ENCODE measurements around the gene VPS9D1.
"Not testable (repeated sequence)": the region's sequence is repeated elsewhere in the genome, so short reads cannot be mapped to it uniquely, and the experiment has no call there.

VPS9D1 gene

DNA sequence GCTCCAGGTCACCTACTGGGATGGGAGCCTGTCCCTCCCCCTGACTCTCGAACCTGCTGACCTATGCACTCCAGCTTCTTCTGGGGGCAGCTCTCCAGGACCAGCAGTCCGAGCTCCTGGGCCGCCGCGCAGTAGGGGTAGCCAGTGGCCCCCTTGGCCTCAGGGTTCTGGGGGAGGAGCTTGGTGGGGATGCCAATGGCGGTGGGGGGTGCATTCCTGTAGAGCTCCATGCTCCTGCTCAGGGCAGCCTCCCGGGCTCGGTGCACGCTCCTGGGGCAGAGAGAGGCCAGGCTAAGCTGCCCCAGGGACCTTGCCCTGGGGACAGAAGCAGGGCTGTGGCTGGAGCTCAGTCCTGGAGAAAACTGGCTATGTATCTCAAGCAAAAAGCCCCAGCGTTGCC is 11.5 kb downstream of the VPS9D1 start:
- DNase-seq = no peak

DNA sequence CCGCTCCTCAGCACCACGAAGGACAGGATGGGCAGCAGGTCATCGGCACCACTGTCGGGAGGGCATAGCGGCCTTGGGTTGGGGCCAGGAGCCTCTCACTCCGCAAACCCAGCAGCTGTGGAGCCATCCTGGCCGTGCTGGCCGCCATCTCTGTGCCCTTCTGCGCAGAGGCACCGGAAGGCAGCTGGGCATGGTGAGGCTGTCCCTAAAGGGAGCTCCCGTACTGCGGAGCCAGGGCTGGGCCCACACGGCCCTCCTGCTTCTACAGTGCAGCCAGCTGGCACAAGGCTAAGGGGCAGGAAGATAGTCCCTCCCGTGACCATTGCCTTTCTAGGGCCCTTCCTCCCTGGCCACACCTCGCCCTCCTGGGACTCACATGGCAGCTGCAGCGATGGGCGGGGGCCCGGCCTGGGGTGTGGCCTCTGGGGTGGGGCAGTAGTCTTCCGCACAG is 12.2 kb downstream of the VPS9D1 start:
- DNase-seq = no peak

DNA sequence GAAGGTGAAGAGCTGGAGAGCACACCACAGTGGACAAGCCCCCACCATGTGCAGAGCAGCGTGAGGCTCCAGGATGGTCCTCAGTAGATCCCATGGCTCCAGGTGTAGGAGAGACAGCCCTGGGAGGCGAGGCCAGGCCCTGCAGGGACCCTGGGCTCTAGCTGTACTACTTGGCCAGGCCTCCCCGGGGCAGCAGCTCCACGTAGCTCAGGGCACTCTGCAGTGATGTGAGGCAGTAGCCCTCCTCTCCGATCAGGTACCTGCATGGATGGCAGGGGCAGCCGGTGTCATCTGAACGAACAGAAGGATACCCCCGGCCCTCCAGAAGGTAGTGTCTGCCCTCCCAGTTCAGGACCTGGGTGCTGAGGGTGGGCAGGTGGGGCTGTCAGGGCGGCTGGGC is 13.0 kb downstream of the VPS9D1 start:
- DNase-seq = no peak

DNA sequence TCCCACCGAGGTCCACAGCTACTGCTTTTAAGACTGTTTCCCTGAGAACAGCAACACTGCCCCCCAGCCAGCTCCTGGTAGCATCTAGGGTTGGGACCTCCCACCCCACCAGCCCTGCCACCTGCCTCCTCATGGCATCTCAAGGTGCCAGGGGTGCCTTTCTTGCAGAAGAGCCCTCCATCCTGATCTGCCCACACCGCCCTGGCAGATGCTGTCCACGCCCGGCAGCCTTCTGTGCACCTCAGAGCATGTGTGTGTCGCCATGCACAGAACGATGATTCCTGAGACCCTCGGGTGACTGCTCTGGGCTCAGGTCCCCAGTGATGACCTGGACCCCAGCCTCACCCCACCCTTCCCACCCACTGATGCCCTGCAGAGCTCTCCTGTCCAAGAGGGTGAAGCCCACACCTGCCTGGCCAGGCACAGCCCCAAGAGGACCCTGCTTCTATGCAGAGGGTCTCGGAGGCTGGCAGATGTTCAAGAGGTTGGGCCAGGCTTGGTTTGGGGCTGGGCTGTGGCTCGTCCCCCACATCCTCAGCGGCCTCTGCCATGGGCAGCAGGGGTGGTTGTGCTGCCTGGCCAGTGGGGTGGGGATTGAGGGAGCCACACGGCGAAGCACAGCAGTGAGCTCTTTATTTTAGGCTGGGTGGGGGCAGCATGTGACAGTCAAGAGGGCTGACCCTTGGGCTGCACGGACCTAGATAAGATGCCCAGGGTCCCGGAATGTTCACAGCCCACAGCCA is 14.0 kb downstream of the VPS9D1 start:
- no peak for DNase-seq

DNA sequence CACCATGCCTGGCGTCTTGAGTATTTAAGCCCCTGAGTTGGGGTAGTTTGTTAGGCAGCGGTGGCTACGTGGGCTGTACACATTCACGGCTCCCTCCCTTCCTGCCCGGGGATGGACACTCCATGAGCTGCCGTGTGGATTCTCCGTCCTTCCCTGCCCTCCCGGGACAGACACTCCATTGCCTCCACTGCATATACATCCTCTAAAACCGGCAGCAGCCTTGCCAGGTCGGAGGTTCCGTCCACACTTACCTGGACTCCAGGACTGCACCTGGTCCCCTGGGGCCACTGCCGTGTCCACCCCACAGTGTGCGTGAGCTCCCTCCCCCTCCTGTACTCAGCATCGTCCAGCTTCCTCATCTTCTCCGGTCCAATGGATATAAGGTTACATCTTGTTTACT is 15.7 kb downstream of the VPS9D1 start:
- DNase-seq = no peak

DNA sequence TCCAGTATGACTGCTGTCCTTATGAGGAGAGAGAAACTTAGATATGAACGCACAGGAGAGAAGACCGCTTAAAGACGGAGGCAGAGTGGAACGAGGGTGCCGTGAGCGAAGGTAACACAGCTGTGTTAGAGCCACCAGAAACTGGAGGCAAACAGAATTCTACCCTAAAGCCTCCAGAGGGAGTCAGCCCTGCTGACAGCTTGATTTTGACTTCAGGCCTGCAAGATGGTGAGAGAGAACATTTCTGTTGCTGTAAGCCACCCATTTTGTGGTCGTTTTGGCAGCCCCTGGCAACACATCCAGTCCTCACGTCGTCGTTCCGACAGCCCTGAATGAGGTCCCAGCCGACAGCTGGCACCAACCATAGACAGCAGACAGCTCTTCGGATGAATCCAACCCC is 16.4 kb downstream of the VPS9D1 start:
- DNase-seq = no peak

DNA sequence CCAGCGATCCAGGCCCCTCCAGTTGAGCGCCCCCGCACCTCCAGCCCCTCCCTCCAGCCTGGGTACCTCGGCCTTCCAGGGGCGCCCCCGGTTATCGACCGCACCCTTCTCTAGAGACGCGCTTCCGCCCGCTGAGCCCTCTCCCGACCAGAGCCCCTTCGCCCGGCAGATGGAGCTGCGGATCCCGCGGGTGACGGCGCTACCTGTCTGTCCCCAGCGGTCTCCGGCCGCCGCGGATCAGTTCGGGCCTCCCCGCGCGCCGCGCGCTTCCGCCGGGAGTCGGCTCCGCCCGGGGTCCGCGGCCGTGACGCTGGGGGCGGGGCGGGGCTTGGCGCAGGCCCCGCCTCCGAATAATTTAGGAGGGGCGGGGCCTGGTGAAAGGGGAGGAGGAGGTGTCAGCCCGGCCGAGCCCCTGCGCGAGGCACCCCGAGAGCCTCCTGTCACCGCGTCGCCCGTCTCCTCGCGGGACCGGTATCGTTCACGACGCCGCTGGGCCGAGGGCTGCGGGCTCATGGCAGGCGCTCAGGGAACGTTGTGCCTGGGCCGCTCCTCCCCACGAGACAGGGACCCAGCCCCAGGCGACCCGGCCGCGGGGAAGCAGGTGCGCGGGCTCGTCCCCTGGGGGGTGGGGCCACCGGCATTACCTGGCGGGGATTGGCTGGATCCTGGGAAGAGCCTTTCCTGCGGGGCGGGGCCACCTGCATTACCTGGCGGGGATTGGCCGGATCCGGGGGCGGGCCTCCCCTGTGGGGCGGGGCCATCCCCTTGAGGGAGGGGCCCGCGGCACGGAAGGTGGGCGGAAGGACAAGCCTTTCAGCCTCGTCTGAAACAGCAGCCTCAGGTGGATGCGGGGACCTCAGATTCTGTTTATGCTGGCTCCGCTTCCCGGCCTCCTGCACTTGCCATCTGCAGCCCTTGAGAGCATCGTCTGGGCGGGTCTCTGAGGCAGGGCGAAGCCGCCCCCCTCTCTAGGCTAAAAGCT is 19.0 kb downstream of the VPS9D1 start, which contains the start of gene SPATA2L:
SPATA2L (minus strand) TSS at position 281 of the 982 bp plus-strand sequence. CDS start 473 bp downstream, outside the sequence.
- DNase-seq = peak; percentile 98

DNA sequence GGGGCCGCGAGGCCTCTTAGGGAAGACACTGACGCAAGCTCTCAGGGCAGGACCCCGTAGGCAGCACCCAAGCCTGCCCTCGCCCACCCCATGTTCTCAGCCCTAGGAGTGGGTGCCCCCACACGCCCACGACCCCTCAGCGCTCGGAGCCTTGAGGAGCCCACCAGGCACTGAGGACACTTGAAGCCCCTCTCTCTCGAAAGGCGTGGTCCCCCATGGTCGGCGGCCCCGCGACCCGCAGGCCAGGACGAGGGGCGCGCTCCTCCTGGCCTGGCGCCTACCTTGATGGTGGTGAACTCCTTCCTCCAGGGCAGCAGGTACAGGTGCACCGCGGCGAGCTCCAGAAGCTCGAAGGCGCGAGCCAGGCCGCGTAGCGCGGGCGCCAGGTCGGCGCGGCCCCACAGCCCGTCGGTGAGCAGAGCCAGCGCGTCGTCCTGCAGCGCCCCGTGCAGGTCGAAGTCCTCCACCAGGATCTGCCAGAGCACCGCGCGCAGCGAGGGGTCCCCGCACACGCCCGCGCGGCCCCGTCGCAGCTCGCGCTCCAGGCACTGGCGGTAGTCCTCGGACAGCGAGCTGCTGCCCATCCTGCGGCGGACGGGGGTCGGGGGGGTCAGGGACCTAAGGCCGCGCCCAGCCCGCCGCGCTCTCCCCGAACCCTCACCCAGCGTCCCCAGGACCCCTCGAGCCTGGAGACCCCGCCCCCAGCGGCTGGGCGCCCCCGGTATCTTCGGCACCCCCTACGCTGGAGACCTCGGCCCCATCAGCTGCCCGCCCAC is 19.9 kb downstream of the VPS9D1 start:
- DNase-seq = peak; percentile 74

DNA sequence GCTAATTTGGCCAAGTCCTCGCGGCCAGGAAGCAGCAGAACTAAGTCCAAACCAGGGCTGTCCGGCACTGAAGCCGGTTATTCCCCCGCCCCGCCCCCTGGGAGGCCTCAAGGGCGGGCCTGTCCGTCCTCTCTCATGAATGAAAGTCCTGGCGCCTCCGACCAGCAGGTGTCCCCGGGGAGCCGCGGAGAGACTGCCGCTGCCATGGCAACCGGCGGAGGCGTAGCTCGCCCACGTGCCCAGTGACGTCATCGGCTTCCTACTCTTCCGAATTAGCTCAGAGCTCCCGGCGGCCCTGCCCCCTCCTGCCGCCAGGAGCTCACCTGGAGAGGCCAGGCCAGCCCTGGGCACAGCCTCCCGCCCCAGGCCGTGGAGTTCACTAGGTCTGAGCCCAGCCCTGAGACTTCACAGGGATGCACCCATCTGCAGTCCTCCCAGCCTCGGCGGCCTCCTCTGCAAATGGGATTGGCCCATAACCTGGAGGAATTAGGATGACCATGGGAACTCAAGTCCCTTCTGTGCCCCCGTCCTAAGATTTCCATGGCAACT is 20.5 kb downstream of the VPS9D1 start:
- DNase-seq = peak; percentile 100

DNA sequence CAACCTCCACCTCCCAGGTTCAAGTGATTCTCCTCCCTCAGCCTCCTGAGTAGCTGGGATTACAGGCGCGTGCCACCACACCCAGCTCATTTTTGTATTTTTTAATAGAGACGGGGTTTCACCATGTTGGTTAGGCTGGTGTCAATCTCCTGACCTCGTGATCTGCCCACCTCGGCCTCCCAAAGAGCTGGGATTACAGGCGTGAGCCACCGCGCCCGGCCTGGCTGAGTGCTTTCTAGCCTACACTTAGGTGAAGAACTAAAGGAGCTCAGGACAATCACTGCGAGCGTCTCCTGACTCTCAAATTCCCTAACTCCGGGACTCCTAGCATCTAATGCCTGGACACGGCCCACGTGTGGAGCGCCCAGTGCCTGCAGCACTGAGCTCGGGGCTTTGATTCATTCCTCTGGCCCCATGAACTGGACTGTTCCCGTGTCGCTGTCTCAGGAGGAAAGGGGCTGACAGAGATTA is 21.0 kb downstream of the VPS9D1 start:
- not testable (repeated sequence) for DNase-seq

DNA sequence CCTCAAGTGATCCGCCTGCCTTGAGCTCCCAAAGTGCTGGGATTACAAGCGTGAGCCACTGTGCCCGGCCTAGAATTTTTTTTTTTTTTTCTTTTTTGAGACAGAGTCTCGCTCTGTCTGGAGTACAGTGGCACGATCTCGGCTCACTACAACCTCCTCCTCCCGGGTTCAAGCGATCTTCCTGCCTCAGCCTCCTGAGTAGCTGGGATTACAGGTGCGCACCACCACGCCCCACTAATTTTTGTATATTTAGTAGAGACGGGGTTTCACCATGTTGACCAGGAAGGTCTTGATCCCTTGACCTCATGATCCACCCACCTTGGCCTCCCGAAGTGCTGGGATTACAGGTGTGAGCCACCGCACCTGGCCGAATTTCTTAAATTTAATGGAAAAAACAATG is 22.0 kb downstream of the VPS9D1 start:
- not testable (repeated sequence) for DNase-seq

DNA sequence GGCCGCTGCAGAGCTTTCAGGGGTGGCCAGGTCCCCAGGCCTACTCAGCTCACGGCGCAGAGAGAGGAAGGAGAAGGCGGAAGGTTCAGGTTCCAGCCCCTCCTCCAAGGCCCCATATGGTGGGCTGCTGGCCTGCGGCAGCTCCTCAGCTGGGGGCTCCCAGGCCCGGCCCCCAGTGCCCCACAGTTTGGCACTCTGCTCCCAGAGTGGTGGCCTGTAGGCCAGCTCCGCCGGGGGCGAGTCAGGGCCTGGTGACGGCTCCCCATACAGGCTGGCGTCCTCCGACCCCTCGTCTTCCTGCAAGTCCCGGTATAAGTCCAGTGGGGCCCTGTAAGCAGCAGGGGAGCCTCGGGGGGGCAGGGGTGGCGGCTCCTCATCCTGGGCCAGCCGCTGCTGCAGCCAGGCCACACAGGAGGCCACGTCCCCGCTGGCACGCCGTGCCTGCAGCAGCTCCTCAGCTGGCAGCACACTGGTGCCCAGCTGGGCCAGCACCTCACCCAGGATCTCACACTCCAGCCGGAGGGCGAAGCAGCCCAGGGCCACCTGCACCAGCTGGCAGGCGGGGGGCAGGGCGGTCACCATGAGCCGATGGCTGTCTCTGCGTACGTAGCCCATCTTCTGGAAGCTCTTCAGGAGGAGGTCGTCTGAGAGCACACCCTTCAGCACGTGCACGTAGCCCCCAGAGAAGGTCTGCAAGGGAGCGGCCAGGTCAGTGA is 22.9 kb downstream of the VPS9D1 start:
- DNase-seq = peak; percentile 68

DNA sequence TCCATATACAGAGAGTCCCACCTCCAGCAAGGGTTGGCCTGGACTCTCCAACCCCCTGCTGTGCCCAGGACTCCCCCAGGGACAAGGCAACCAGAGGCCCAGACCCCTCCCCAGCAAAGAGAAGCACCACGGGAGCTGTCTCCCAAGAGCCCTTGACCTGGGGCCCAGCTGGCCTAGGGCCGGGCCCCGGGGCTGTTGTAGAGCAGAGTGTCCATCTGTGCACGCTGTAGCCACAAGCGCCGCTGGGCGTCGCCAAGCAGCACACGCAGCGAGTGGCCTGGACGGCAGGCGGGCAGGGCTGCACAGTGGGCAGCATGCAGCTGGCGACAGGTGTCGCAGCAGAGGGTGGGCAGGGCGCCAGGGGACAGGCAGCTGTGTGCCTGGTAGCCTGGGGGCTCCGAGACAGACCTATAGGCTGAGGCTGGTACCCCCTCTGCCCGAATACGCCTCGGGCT is 23.5 kb downstream of the VPS9D1 start:
- peak; percentile 97 for DNase-seq

DNA sequence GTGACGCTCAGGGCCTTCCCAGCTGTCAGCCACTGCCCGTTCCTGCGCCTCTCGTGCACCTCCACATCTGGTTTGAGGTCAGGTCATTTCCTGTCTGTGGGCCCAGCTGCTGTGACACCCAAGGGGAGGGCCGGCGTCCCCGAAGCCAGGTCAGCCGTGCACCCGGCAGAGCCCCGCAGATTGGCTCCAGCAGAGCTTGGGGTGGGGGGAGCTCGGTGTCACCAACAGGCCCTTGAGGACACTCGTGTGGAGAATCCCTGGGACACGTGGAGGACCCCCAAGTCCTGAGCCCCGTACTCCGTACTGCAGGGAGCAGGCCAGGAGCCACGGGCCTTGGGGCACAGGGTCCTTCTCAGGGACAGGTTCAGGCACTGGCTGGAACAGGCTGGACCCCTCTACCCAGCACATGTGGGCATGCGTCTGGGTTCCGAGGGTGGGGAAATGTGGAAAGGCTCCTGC is 24.0 kb downstream of the VPS9D1 start:
- DNase-seq = no peak

DNA sequence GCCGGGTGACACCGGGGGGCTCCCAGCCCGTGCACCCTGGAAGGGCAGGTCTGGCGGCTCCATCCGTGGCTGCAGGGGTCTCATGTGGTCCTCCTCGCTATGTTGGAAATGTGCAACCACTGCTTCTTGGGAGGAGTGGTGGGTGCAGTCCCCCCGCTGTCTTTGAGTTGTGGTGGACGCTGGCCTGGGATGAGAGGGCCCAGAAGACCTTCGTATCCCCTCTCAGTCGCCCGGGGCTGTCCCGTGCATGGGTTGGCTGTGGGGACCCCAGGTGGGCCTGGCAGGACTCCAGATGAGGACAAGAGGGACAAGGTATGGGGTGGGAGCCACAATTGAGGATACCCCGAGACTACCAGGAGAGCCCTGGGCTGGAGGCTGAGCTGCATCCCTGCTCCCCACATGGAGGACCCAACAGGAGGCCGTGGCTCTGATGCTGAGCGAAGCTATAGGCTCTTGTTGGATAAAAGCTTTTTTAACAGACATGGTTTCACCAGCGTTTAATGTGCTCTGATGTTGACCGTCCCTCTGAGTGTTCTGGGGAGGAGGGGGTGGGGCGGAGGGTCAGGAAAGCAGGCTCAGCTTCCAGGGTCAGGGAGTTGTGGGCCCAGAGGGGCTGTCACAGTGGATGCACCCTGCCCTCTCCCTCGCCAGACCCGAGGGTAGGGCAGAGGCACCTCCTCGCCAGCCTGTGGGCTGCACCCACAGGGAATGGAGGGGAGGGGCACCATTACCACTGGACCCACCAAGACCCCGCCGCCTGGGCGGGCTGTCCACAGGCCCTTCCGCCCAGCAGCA is 24.6 kb downstream of the VPS9D1 start:
- no peak for DNase-seq

DNA sequence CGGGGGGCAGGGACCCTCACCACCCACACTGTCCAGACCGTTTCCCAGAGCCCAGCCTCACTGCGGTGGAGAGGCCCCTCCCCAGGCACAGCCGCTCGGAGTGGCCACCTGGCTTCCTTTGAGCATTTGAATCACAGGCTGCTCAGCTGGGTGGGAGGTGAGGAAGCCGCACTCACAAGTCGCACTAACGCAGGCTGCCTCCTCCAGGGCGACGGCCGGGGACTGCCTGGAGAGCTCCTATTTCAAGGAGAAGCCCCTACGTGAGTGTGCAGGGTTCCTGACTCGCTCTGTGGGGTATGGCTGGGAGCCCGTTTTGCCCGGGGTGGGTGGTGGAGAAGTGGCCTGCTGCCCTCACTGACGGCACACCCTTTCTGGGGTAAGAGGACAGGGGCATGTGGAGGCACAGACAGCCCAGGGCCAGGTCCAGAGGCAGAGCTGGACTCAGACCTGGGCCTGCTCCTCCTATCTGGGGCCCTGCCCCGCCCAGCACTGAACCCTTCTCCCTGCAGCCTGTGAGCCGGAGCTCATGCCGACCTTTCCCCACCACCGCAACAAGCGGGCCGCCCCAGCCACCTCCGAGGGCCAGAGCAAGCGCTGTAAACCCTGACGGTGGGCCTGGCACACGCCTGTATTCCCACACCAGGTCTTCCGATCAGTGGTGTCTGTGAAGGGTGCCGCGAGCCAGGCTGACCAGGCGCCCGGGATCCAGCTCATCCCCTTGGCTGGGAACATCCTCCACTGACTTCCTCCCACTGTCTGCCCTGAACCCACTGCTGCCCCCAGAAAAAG is 25.4 kb downstream of the VPS9D1 start:
- DNase-seq = no peak

DNA sequence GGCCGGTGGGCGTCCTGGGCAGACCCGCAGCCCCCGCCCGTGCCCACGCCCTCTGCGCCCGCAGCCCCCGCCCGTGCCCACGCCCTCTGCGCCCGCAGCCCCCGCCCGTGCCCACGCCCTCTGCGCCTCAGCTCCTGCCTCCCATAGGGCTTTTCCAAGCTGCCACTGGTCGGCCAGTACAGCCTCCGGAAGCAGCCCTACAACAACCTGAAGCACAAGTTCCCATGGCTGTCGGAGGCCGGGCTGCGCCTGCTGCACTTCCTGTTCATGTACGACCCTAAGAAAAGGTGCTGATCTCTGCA is 26.0 kb downstream of the VPS9D1 start:
- not testable (repeated sequence) for DNase-seq

DNA sequence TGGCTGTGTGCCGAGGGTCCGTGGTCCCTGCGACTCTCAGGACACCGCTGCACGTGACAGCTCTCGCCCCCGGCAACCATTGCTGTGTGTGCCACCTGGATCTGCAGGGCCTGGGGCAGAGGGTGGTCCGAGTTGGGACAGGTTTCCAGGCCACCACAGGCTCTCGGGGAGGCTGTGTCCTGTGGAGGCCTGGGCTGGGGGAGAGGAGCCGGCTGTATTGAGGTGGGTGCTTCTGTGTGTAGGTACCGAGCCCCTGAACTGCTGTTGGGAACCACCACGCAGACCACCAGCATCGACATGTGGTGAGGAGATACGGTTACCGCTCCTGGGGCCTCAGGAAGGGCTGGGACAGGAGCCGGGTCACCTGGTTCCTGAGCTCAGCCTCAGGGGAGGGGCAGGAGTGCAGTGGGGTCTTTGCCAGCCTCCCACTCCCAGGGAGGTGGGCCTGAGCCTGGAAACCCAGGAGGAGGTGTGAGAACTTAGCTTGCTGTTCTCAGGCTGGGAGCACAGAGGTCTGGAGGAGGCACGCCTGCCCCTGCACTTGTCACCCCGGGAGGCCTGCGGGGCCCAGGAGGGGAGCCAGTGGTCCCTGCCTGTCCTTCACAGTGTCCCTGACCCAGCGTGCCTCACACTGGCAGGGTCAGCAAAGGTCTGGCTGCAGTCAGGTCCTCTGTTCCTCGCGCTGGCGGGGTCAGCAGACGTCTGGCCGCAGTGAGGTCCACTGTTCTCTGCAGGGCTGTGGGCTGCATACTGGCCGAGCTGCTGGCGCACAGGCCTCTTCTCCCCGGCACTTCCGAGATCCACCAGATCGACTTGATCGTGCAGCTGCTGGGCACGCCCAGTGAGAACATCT is 26.5 kb downstream of the VPS9D1 start:
- no peak for DNase-seq

DNA sequence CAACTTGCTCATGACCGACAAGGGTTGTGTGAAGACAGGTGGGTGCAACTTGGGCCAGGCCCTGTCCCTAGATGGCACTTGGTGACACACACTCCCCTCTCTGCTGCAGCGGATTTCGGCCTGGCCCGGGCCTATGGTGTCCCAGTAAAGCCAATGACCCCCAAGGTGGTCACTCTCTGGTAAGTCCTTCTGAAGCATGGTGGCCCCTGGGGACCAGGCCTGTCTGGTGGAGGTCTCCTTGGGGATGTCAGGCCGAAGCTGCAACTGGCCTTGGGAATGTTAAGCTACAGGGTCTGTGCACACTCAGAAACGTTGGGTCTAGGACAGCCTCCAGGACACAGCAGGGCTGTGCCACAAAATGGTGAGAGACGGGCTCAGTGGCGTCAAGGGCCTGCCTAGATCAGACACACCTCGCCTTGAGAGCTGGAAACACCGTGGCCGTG is 27.4 kb downstream of the VPS9D1 start:
- DNase-seq = no peak
